HG03575 (cell line): Measurements from ENCODE around the gene TRIM9.
A peak's percentile ranks its signal among the peaks of the same experiment; 100 is the strongest.
"Not testable (repeated sequence)": the region's sequence is repeated elsewhere in the genome, so short reads cannot be mapped to it uniquely, and the experiment has no call there.

Experiments
- ATAC-seq: cut with Tn5 transposase; IDR thresholded peaks from one replicate; pipeline ENCODE4 v1.9.1; 2021; ENCODE audit not compliant: unreplicated experiment, insufficient number of reproducible peaks, low FRiP score; ENCODE audit errors: extremely low read depth

Gene TRIM9

GRCh38 chr14:50979941-50980850, 114.7 kb downstream of the TRIM9 start:
- no peak for ATAC-seq

- peak; percentile 76 for ATAC-seq
Observed at GRCh38 chr14:50978888-50979287, 116.0 kb downstream of the TRIM9 start.

GRCh38 chr14:50978529-50978871, 116.4 kb downstream of the TRIM9 start:
- no peak for ATAC-seq

DNA sequence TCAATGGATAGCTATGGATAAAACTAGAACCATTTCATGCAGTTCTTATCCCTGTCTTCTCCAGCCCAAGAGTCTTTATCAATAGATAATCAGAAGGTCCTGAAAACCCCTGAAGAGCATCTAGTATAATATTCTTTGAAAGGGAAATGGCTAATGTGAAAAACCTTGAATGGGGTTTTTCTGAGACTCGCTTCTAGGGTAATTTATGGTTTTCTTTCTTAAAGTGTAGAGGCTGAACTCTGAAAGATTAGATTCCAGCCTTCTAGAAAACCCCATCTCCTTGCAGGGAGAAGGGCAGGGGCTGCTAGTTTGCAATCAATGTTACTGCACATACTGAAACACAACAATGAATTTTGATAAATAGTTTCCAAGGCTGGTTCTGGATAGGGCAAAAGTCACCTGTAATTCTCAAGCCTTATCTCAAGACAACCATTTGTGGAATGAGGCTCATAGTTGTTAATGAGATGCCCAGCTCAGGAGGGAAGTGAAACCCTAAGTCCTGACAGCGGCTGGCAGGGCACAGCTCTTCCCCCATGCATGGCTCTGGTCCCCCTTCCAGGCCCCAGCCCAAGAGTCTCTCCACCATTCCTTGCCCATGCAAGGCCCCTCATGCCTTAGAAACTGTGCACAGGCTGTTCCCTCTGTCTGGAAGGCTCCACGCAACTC, 116.9 kb downstream of the TRIM9 start:
- no peak for ATAC-seq

- no peak for ATAC-seq
Observed at GRCh38 chr14:50974118-50974517, 120.8 kb downstream of the TRIM9 start.

DNA sequence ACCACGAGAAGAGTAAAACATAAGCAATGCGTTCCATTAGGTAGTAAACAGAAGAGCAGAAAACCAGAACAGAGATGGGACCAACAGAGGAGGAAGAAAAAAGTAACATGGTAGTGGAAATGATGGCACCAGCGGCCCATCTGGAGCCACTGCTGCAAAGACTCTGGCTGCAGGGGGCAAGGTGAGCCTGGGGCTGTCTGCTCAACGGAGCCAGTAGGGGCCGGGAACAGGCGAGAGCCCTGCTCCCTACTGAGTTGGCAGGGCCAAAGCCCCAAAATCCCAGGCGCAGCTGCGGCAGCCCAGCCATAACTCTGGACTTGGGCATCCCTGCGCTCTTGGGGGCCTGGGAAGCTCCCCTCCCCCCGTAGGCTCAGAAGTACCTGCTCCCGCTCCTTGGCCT, 122.2 kb downstream of the TRIM9 start:
- no peak for ATAC-seq

DNA sequence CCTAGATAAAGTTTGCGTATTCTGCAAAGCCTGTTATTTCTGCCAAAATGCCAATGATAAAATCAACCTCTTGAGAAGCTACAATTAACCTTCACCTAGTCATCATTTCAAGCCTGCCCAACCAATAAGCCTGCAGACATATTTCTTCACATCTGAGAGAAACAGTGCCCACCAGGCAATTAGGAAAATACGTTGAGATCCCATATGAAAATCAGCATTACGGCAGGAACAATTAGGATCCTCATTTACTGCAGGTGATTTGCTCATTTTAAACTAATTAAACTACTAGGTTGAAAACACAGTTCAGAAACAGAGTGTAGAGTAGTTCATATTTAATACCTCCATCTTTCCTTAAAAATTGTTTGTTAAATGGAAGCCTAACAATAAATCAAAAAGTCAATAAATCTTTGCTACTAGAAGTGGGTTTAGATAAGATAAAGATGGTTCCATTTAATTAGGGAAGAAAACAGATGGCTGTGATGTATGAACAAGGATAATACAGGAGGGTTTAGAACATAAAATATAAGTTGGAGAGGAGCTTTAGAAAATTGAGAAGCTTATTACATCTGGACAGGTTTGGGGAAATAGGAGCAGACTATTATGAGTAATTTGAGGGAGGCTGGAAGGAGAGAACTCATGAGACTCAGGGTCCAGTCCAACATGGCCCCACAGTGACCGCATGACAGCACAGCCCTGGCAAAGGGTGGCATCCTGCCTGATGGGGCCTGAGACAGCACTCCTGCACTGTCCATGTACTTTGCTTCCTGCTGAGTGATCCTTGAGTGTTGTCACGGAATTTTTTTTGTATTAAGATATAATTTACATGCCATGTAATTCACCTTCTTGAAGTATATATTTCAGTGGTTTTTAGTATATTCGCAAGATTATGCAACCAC, 123.8 kb downstream of the TRIM9 start:
- ATAC-seq: no peak

DNA sequence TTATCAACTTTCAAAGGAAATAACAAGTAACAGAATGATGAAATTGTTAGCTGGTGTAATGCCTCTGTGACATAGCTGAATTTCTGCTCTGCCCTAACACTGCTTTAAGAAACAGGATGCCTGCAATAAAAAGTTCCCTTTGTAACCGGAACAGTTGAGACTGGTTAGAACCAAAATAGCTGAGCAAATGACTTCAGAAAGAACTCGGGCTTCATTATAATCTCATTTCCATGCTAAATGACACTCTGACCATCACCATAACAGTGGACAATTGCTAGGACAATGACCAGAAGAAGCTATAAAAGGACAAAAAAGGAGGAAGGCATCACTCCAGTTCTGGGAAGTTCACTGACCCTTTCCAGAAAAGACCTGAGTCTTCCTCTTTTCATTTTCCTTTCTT, 127.1 kb downstream of the TRIM9 start:
- no peak for ATAC-seq

GRCh38 chr14:50967103-50967502, 127.8 kb downstream of the TRIM9 start:
- no peak for ATAC-seq

- no peak for ATAC-seq
Observed at GRCh38 chr14:50964683-50965390, 130.1 kb downstream of the TRIM9 start.

DNA sequence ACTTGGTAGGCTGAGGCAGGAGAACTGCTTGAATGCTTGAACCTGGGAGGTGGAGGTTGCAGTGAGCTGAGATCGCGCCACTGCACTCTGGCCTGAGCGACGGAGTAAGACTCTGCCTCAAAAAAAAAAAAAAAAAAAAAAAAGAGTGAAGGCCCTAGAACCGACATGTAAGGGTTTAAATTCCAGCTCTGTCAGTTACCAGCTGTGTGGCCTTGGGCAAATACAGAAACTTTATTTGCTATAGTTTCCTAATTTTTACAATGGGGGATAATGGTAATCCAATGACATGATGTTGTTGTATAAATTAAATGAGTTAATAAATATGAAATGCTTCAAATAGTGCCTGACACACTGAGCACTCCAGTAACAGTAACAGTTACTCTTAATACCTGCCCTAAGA, 131.0 kb downstream of the TRIM9 start:
- ATAC-seq: no peak

GRCh38 chr14:50961605-50962221, 133.2 kb downstream of the TRIM9 start:
- ATAC-seq: no peak

DNA sequence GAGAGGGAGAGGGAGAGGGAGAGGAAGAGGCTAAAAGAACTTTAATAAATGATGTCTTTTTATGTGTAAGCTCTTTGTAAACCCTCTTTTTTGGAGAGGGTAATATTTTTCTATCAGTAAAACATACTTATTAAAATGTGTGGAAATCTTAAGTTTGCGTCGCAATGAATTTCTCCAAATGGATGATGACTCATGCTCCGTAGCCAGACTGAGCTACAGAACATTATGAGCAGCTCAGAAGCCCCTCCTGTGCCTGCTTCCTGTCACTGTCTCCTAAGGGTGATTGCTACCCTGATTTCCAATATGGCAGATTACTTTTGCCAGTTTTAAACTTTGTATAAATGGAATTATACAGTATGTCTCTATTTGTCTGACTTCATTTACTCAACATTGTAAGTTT, 137.6 kb downstream of the TRIM9 start:
- ATAC-seq: no peak

DNA sequence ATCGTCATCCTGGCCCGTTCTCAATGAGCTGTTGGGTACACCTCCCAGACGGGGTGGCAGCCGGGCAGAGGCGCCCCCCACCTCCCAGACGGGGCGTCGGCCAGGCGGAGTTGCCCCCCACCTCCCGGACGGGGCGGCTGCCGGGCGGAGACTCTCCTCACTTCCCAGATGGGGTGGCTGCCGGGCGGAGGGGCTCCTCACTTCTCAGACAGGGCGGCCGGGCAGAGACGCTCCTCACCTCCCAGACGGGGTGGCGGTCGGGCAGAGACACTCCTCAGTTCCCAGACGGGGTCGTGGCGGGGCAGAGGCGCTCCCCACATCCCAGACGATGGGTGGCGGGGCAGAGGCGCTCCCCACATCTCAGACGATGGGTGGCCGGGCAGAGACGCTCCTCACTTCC, 138.5 kb downstream of the TRIM9 start:
- not testable (repeated sequence) for ATAC-seq

DNA sequence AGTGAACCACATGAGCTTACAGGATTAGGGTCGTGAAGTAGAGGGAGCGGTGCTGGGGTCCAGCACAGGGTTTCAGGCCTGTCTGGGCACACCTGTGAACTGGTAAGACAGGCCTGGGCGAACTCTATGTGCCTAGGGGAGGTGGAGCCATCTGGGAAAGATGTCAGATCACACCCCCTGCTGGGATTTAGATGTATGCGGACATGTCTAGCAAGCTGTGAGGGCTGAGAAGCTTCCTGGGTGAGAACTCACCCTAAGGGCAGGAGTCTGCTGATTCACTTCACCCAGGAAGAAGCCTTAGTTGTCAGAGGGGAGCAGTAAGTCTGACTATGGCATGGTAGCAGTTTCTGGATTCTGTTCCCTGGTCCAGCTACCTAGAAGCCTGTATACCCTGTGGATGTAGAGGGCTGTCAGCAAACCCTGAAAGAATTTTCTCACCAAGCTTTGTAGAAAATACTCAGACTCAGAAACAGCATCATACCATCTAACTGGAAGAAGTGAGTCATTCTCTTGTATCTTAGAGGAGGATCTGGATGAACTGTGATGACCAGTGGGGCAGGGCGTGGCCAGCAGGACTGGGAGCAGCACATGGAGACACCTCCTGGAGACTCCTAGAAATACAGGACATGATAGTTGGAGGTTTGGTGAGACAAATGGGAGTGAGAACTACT, 139.4 kb downstream of the TRIM9 start:
- no peak for ATAC-seq

DNA sequence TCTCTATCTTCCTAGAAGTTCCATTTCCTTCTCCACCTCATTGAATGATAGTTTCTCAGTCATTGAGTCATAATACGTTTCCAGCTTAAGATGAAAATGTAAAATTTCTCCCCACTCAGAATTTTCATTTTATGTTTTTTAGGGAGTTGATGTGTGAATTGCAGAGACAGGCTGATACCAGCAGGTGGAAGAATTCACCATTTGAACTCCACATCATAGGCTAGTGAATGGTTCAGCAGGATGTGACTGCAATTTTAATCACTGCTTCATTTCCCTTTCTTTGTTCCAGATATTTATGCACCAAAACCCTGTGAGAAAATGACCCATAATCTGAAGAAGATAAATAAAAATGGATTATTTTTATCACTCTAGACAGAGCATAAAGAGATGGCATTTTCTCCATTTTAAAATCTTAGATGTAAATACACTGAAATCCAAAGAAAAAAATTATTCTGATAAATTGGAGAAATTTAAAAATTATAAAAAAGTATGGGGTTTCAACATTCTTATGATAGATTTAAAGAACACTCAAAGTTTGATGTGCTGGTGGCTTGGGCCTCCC, 140.0 kb downstream of the TRIM9 start:
- no peak for ATAC-seq

GRCh38 chr14:50953502-50953901, 141.4 kb downstream of the TRIM9 start:
- no peak for ATAC-seq

DNA sequence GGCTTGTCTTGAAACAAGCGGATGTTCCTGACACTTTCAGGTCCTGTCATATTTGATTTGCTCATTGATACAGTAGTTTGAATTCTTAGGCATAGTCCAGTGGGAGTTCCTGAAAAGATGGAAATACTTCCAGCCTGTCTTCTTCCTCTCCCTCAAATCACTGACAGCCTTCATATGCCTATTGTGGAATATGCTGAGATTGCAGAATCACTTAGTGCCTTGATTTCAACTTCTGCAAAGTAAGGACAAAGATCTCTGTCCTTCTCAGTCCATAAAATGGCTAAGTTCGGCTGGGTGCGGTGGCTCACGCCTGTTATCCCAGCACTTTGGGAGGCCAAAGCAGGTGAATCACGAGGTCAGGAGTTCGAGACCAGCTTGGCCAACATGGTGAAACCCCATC, 143.9 kb downstream of the TRIM9 start:
- ATAC-seq: no peak
